Hematopoietic multipotent progenitor cell treated with erythropoietin and hydrocortisone succinate and interleukin-3 and kit ligand, for 4 days (in vitro differentiated cells): ENCODE results near the gene ARMH4.

ENCODE experiments used
- DNase-seq: peaks from one replicate; pipeline ENCODE4 v3.0.0-alpha.2; 2015

Gene ARMH4

GRCh38 chr14:58098507-58098906 is 53.5 kb downstream of the ARMH4 start:
- no peak for DNase-seq

- no peak for DNase-seq
Measured at GRCh38 chr14:58096731-58097130, 55.3 kb downstream of the ARMH4 start.

GRCh38 chr14:58091883-58092630 is 60.0 kb downstream of the ARMH4 start:
- DNase-seq: no peak

- DNase-seq: no peak
Measured at GRCh38 chr14:58089612-58090011, 62.4 kb downstream of the ARMH4 start.

GRCh38 chr14:58088961-58089360 is 63.1 kb downstream of the ARMH4 start:
- DNase-seq: no peak

GRCh38 chr14:58085877-58086276 is 66.1 kb downstream of the ARMH4 start:
- no peak for DNase-seq

- peak; percentile 15 for DNase-seq
Measured at GRCh38 chr14:58082491-58083098, 69.4 kb downstream of the ARMH4 start.

- DNase-seq: no peak
Measured at GRCh38 chr14:58082011-58082410, 70.0 kb downstream of the ARMH4 start.

- DNase-seq: no peak
Measured at GRCh38 chr14:58078471-58078870, 73.5 kb downstream of the ARMH4 start.

- DNase-seq: no peak
Measured at GRCh38 chr14:58078068-58078467, 73.9 kb downstream of the ARMH4 start.

GRCh38 chr14:58077621-58078020 is 74.4 kb downstream of the ARMH4 start:
- DNase-seq: no peak

GRCh38 chr14:58073516-58073915 is 78.5 kb downstream of the ARMH4 start:
- no peak for DNase-seq

GRCh38 chr14:58072288-58073071 is 79.5 kb downstream of the ARMH4 start:
- DNase-seq: peak; percentile 87

GRCh38 chr14:58071341-58071740 is 80.7 kb downstream of the ARMH4 start:
- DNase-seq: no peak

GRCh38 chr14:58068306-58068705 is 83.7 kb downstream of the ARMH4 start:
- no peak for DNase-seq

- DNase-seq: no peak
Measured at GRCh38 chr14:58066115-58066514, 85.9 kb downstream of the ARMH4 start.

GRCh38 chr14:58061581-58061980 is 90.4 kb downstream of the ARMH4 start:
- DNase-seq: no peak

- DNase-seq: no peak
Measured at GRCh38 chr14:58060898-58061297, 91.1 kb downstream of the ARMH4 start.

GRCh38 chr14:58060077-58060476 is 91.9 kb downstream of the ARMH4 start:
- no peak for DNase-seq

- DNase-seq: no peak
Measured at GRCh38 chr14:58059126-58059525, 92.9 kb downstream of the ARMH4 start.

- no peak for DNase-seq
Measured at GRCh38 chr14:58055497-58056010, 96.5 kb downstream of the ARMH4 start.

- no peak for DNase-seq
Measured at GRCh38 chr14:58054100-58054499, 97.9 kb downstream of the ARMH4 start.

GRCh38 chr14:58048219-58048618 is 103.8 kb downstream of the ARMH4 start:
- no peak for DNase-seq

GRCh38 chr14:58027904-58028303 is 124.1 kb downstream of the ARMH4 start:
- DNase-seq: peak; percentile 8
